ENCODE data around the gene SYT15.
A peak's percentile ranks its signal among the peaks of the same experiment; 100 is the strongest.

The SYT15 gene

DNA sequence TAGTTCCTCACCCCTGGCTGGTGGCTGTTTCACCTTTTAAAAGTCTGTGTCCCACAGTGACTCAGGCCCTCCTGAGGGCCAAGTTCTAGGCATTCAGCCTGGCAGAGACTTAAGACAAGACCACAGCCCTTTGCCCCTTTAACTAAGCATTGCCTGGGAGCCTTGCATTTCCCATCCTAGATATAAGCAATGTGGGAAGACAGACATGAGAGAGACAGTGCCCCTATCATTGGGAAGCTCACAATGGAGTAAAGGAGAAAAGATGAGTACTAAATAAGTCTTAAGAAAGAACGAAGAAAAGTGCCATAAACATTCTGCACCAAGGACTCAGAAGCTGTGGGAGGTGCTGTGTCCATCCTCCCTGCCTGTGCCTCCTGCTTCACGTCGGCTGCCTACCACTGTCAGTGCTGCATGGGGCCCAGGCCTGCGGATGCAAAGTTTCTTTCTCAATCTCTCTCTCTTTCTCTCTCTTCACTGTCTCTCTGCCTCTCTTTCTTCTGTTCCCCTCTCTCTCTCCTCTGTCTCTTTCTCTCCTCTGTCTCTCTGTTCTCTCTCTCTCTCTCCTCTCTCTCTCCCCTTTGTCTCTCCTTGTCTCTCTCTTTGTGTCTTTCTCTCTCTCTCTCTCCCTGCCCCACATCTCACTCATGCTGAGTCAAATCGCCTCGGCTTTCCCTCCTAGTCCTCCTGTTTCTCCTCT, 44.0 kb upstream of the SYT15 start:
- ChIA-PET POLR2A (no interaction called here), CTCF (no interaction called here)
- peak; percentile 79 for TF ChIP-seq PRDM1 (tag by site-specific recombination; IDR thresholded peaks at IDR 0.05)
- peak; percentile 57; the same call in 1 of the 2 replicates for TF ChIP-seq ZNF776 (tag by site-specific recombination; IDR thresholded peaks at IDR 0.05; ENCODE audit: borderline replicate concordance)
- TF ChIP-seq ZNF596 (tag by site-specific recombination; IDR thresholded peaks at IDR 0.05) = peak; percentile 95
- TF ChIP-seq ZEB2 (tag by site-specific recombination; IDR thresholded peaks at IDR 0.05) = no peak
- no peak for TF ChIP-seq ZBTB17 (tag by site-specific recombination; IDR thresholded peaks at IDR 0.05)
- TF ChIP-seq ZNF202 (tag by site-specific recombination; IDR thresholded peaks at IDR 0.05; ENCODE audit: borderline replicate concordance) = peak; percentile 56; the same call in 1 of the 2 replicates
- TF ChIP-seq ZNF544 (tag by site-specific recombination; IDR thresholded peaks at IDR 0.05) = no peak
- Histone ChIP-seq H3K4me3 (ENCODE audit: low read depth, low read length) (no peak overlapping the region), H3K27ac (ENCODE audit: extremely low read depth, low read depth, low read length) (no peak overlapping the region), H3K4me1 (ENCODE audit: control insufficient read depth, insufficient read depth, low read length) (no peaks in the 10 kb centered on the region), H3K36me3 (ENCODE audit: control insufficient read depth in 2 of 2, insufficient read depth in 1 of 2, low read length in 2 of 2) (no peaks in the 10 kb centered on the region), H3K9me3 (ENCODE audit: control insufficient read depth, insufficient read depth, low read depth, low read length) (no peaks in the 10 kb centered on the region)

DNA sequence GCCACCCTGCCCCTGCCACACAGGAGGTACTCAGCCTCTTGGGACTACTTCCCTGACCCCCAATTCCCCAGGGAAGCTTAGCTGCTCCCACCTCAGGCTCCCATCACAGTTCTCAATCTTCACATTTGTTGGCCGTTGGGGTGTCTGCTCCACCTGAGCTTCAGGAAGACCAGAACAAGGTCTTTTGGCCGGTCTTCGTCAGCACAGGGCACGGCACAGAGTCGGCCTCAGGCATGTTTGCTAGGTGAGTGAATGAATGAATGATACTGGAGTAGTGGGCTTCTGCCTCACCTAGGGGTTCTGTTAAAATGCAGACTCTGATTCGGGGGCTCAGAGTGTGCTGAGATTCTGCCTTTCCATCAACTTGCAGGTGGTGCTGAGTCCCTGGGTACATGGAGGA, 42.8 kb upstream of the SYT15 start:
- H3K4me3 ChIP-seq (ENCODE audit: low read depth, low read length) = no peak overlapping the region
- H3K36me3 ChIP-seq (ENCODE audit: control insufficient read depth in 2 of 2, insufficient read depth in 1 of 2, low read length in 2 of 2) = no peaks in the 10 kb centered on the region
- ChIA-PET POLR2A (no interaction called here), CTCF (interaction anchor here (0.6 to 1.4 kb wide), 2 partner anchors 15 to 1473 kb away, joined by 3 read pairs; no protein-coding TSS in a partner anchor)
- H3K9me3 ChIP-seq (ENCODE audit: control insufficient read depth, insufficient read depth, low read depth, low read length) = no peaks in the 10 kb centered on the region
- no peaks in the 10 kb centered on the region for H3K4me1 ChIP-seq (ENCODE audit: control insufficient read depth, insufficient read depth, low read length)
- H3K27ac ChIP-seq (ENCODE audit: extremely low read depth, low read depth, low read length) = no peak overlapping the region
- TF ChIP-seq ZNF629 (tag by site-specific recombination; IDR thresholded peaks at IDR 0.05) = no peak
- no peak for TF ChIP-seq ZNF248 (tag by site-specific recombination; IDR thresholded peaks at IDR 0.05)
- TF ChIP-seq ZNF37A (tag by site-specific recombination; IDR thresholded peaks at IDR 0.05) = no peak
- no peak for TF ChIP-seq ZNF266 (tag by site-specific recombination; IDR thresholded peaks at IDR 0.05; ENCODE audit: low read depth)
- TF ChIP-seq, protein P1, sequence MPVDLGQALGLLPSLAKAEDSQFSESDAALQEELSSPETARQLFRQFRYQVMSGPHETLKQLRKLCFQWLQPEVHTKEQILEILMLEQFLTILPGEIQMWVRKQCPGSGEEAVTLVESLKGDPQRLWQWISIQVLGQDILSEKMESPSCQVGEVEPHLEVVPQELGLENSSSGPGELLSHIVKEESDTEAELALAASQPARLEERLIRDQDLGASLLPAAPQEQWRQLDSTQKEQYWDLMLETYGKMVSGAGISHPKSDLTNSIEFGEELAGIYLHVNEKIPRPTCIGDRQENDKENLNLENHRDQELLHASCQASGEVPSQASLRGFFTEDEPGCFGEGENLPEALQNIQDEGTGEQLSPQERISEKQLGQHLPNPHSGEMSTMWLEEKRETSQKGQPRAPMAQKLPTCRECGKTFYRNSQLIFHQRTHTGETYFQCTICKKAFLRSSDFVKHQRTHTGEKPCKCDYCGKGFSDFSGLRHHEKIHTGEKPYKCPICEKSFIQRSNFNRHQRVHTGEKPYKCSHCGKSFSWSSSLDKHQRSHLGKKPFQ (tag by site-specific recombination; IDR thresholded peaks at IDR 0.05) = no peak
- no peak for TF ChIP-seq ZNF174 (tag by site-specific recombination; IDR thresholded peaks at IDR 0.05)
- TF ChIP-seq ZNF138 (tag by site-specific recombination; IDR thresholded peaks at IDR 0.05; ENCODE audit: borderline replicate concordance) = no peak
- TF ChIP-seq SP7 (tag by site-specific recombination; IDR thresholded peaks at IDR 0.05) = no peak
- no peak for TF ChIP-seq GLI2 (tag by site-specific recombination; IDR thresholded peaks at IDR 0.05; ENCODE audit: borderline replicate concordance, low read depth)
- no peak for TF ChIP-seq ZNF626 (tag by site-specific recombination; IDR thresholded peaks at IDR 0.05)
- TF ChIP-seq, protein P2, sequence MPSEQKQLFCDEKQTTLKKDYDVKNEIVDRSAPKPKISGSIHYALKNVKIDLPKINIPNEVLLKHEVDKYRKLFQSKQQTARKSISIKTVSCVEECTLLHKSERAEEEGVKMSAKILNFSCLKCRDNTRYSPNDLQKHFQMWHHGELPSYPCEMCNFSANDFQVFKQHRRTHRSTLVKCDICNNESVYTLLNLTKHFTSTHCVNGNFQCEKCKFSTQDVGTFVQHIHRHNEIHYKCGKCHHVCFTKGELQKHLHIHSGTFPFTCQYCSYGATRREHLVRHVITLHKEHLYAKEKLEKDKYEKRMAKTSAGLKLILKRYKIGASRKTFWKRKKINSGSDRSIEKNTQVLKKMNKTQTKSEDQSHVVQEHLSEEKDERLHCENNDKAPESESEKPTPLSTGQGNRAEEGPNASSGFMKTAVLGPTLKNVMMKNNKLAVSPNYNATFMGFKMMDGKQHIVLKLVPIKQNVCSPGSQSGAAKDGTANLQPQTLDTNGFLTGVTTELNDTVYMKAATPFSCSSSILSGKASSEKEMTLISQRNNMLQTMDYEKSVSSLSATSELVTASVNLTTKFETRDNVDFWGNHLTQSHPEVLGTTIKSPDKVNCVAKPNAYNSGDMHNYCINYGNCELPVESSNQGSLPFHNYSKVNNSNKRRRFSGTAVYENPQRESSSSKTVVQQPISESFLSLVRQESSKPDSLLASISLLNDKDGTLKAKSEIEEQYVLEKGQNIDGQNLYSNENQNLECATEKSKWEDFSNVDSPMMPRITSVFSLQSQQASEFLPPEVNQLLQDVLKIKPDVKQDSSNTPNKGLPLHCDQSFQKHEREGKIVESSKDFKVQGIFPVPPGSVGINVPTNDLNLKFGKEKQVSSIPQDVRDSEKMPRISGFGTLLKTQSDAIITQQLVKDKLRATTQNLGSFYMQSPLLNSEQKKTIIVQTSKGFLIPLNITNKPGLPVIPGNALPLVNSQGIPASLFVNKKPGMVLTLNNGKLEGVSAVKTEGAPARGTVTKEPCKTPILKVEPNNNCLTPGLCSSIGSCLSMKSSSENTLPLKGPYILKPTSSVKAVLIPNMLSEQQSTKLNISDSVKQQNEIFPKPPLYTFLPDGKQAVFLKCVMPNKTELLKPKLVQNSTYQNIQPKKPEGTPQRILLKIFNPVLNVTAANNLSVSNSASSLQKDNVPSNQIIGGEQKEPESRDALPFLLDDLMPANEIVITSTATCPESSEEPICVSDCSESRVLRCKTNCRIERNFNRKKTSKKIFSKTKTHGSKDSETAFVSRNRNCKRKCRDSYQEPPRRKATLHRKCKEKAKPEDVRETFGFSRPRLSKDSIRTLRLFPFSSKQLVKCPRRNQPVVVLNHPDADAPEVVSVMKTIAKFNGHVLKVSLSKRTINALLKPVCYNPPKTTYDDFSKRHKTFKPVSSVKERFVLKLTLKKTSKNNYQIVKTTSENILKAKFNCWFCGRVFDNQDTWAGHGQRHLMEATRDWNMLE (tag by site-specific recombination; conservative IDR thresholded peaks at IDR 0.05; ENCODE audit: low read depth) = no peak
- TF ChIP-seq ZSCAN30 (tag by site-specific recombination; IDR thresholded peaks at IDR 0.05) = no peak
- TF ChIP-seq, protein P3, sequence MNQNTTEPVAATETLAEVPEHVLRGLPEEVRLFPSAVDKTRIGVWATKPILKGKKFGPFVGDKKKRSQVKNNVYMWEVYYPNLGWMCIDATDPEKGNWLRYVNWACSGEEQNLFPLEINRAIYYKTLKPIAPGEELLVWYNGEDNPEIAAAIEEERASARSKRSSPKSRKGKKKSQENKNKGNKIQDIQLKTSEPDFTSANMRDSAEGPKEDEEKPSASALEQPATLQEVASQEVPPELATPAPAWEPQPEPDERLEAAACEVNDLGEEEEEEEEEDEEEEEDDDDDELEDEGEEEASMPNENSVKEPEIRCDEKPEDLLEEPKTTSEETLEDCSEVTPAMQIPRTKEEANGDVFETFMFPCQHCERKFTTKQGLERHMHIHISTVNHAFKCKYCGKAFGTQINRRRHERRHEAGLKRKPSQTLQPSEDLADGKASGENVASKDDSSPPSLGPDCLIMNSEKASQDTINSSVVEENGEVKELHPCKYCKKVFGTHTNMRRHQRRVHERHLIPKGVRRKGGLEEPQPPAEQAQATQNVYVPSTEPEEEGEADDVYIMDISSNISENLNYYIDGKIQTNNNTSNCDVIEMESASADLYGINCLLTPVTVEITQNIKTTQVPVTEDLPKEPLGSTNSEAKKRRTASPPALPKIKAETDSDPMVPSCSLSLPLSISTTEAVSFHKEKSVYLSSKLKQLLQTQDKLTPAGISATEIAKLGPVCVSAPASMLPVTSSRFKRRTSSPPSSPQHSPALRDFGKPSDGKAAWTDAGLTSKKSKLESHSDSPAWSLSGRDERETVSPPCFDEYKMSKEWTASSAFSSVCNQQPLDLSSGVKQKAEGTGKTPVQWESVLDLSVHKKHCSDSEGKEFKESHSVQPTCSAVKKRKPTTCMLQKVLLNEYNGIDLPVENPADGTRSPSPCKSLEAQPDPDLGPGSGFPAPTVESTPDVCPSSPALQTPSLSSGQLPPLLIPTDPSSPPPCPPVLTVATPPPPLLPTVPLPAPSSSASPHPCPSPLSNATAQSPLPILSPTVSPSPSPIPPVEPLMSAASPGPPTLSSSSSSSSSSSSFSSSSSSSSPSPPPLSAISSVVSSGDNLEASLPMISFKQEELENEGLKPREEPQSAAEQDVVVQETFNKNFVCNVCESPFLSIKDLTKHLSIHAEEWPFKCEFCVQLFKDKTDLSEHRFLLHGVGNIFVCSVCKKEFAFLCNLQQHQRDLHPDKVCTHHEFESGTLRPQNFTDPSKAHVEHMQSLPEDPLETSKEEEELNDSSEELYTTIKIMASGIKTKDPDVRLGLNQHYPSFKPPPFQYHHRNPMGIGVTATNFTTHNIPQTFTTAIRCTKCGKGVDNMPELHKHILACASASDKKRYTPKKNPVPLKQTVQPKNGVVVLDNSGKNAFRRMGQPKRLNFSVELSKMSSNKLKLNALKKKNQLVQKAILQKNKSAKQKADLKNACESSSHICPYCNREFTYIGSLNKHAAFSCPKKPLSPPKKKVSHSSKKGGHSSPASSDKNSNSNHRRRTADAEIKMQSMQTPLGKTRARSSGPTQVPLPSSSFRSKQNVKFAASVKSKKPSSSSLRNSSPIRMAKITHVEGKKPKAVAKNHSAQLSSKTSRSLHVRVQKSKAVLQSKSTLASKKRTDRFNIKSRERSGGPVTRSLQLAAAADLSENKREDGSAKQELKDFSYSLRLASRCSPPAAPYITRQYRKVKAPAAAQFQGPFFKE (tag by site-specific recombination; IDR thresholded peaks at IDR 0.05; ENCODE audit: borderline replicate concordance) = no peak
- no peak for TF ChIP-seq ZNF221 (tag by site-specific recombination; IDR thresholded peaks at IDR 0.05; ENCODE audit: borderline replicate concordance)
- TF ChIP-seq FEZF1 (tag by site-specific recombination; IDR thresholded peaks at IDR 0.05) = no peak
- TF ChIP-seq ZNF132 (tag by site-specific recombination; IDR thresholded peaks at IDR 0.05; ENCODE audit: borderline replicate concordance) = no peak

Measured in HEK293 (cell line).